Eye (tissue), 1 donor: ENCODE data around the gene TRIM23.
"Not testable (repeated sequence)": the region's sequence is repeated elsewhere in the genome, so short reads cannot be mapped to it uniquely, and the experiment has no call there.

ENCODE experiments used
- DNase-seq: peaks from one replicate; pipeline ENCODE4 v3.0.0-alpha.2; 2015

TRIM23 gene

GRCh38 chr5:65624025-65624570 lies at the start of gene TRIM23:
TSS of gene TRIM23 (minus strand) at chr5:65624333. CDS start at chr5:65624274, 59 bp downstream.
- DNase-seq, result no peak

- no peak for DNase-seq
Measured at GRCh38 chr5:65672796-65673195, 48.7 kb upstream of the TRIM23 start.

GRCh38 chr5:65668696-65669095 lies 44.6 kb upstream of the TRIM23 start:
- DNase-seq, result no peak

GRCh38 chr5:65663804-65664521 lies 39.8 kb upstream of the TRIM23 start:
- DNase-seq, result peak; percentile 19

GRCh38 chr5:65654713-65655112 lies 30.6 kb upstream of the TRIM23 start:
- DNase-seq, result no peak

DNA sequence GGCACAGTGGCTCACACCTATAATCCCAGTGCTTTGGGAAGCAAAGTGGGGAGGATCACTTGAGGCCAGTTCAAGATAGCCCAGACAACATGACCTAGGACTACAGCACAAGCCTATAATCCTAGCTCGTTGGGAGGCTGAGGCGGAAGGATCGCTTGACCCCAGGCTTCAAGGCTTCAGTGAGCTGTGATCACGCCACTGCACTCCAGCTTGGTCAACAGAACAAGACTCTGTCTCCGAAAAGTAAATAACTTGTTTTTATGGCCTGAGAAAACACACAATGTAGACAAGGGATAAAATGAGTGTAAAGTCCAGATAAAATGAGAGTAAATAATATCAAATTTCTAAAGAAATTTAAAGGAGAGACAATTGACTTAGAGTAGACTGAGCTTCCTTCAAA lies 27.0 kb upstream of the TRIM23 start:
- no peak for DNase-seq

GRCh38 chr5:65647941-65648340 lies 23.8 kb upstream of the TRIM23 start:
- no peak for DNase-seq

- no peak for DNase-seq
Measured at GRCh38 chr5:65646938-65647337, 22.8 kb upstream of the TRIM23 start.

DNA sequence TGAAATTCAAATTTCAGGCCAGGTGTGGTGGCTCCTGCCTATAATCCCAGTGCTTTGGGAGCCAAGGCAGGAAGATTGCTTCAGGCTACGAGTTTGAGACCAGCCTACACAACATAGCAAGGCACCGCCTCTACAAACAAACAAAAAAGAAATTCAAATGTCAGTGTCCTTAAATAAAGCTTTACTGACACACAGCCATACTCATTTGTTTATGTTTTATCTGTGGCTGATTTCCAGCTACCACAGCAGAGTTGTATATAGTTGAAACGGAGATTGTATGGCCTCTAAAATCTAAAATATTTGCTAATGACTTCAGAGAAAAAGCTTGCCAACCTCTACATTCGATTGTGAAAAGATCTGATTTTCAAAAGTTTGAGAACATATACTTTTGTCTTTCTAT lies 16.1 kb upstream of the TRIM23 start:
- no peak for DNase-seq

DNA sequence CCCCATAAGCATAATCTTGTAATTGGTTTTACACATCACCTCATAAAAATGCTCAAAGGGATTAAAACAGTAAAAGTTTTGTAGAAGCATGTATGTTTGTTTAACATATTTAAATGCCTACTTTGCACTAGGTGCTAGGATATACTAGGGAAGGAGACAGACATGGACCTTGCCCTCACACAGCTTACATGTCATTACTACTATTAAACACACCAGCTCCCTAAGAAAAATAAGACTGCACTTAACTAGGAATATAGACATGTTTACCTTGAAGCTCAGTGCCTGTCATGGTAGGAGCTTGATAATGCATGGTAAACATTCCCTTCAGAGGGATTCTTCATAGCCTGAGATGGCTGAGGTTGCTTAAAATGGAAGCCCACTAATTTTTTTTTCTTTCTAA lies 6.8 kb upstream of the TRIM23 start:
- DNase-seq, result no peak

DNA sequence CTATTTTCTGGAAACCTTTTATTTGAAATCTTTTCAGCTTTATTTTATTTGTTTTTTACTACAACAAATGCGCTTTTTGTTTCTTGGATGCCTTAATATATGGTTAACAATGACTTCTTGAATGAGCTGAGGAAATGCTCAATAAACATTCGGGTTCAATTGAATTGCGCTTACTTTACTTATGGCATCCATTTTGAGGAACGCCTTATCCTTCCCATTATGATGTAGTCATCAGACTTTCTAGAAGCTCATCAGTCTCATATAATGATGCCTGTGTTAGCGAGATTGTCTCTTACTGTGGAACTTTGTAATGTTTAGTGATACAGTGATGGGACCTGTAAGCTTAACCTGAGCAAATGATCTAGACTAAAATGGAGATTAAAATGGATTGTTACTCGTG lies 1.6 kb upstream of the TRIM23 start:
- no peak for DNase-seq

- DNase-seq, result peak; percentile 98
Measured at GRCh38 chr5:65624571-65625555, 730 bp upstream of the TRIM23 start, which contains the start of the genes SHLD3 and TRAPPC13. TSS of gene SHLD3 (plus strand) at chr5:65625027. CDS start at chr5:65629588, 4,561 bp downstream. TSS of gene TRAPPC13 (plus strand) at chr5:65625027. CDS start at chr5:65625061, 34 bp downstream.

DNA sequence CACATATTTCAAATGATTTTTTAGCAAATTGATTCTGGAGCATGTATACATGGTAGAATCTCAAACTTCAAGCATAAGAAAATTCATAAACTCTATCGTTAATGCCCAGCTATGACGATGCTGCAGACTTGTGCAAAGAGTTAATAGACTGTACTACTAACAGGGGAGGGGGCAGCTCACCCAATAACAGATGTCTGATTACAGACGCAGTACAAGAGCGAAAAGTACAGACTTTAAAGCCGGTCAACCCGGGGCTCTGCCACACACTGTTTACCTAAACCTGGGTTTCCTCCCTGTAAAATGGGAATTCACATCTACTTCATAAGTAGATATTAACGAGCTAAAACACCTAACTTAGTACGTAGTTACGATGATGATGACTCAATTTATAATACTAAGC lies 651 bp downstream of the TRIM23 start:
- DNase-seq, result peak; percentile 37

DNA sequence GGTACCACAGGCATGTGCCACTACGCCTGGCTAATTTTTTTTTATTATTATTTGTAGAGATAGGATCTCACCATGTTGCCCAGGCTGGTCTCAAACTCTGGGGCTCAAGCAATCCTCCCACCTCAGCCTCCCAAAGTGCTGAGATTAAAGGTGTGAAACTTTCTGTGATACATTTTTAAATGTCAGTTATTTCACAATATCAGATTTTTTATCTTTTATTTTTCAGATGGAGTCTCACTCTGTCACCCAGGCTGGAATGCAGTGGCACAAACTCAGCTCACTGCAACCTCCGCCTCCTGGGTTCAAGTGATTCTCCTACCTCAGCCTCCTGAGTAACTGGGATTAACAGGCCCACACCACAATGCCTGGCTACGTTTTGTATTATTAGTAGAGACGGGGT lies 2.2 kb downstream of the TRIM23 start:
- DNase-seq, result not testable (repeated sequence)

DNA sequence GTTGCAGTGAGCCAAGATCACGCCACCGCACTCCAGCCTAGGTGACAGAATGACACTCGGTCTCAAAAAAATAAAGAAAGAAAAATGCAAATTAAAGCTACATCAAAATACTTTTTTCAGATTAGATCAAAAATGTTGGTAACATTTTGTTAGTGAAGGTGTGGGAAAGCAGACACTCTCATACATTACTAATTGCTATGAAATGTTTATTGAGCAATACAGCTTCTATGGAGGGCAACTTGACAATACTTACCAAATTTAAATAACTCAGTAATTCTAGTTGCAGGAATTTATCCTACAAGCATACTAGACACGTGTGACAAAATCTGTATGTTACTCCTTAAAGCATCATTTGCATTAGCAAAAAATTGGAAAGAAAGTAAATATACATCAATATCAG lies 4.1 kb downstream of the TRIM23 start:
- DNase-seq, result no peak

- no peak for DNase-seq
Measured at GRCh38 chr5:65612298-65612907, 11.7 kb downstream of the TRIM23 start.

DNA sequence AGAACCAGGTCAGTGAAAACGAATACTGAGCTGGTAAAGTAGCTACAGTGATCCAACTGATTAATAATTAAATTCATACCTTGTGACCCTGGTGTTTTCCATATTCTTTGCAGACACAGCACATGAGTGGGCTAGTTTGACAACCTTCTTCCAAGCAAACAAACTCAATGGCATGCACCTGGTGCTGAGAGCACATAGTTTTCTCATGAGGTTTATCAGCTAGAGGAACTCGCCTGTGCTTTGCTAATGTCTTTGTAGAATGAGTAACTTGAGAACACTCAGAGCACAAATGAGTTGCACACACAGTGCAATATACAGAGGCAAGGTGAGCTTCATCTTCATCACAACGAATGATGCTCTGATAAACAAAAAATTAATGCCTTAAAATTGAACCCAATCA lies 12.6 kb downstream of the TRIM23 start:
- DNase-seq, result no peak

DNA sequence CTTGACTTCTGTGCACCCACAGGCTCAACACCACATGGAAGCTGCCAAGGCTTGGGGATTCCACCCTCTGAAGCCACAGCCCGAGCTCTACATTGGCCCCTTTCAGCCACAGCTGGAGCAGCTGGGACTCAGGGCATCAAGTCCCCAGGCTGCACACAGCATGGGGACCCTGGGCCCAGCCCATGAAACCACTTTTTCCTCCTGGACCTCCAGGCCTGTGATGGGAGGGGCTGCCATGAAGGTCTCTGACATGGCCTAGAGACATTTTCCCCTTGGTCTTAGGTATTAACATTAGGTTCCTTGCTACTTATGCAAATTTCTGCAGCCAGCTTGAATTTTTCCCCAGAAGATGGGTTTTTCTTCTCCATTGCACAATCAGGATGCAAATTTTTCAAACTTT lies 22.4 kb downstream of the TRIM23 start:
- not testable (repeated sequence) for DNase-seq

DNA sequence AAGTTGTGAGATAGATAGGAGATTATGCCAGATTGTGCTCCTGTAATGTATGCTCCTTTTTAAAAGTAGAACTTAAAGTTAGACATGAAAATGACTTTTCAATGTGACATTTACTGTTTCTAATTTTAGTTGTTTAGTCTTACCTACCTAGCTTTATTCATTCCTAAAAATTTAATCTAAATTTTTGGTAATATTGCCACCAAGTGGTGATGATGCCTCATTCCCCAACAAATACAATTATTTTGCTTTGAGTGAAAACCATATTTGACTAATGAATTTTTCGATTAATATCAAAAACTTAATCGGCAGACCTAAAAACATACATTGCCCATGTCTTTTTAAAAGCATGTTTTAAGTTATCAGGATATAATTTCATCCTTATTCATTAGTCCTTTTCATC lies 35.4 kb downstream of the TRIM23 start:
- DNase-seq, result no peak

- peak; percentile 9 for DNase-seq
Measured at GRCh38 chr5:65577141-65577540, 47.0 kb downstream of the TRIM23 start.

DNA sequence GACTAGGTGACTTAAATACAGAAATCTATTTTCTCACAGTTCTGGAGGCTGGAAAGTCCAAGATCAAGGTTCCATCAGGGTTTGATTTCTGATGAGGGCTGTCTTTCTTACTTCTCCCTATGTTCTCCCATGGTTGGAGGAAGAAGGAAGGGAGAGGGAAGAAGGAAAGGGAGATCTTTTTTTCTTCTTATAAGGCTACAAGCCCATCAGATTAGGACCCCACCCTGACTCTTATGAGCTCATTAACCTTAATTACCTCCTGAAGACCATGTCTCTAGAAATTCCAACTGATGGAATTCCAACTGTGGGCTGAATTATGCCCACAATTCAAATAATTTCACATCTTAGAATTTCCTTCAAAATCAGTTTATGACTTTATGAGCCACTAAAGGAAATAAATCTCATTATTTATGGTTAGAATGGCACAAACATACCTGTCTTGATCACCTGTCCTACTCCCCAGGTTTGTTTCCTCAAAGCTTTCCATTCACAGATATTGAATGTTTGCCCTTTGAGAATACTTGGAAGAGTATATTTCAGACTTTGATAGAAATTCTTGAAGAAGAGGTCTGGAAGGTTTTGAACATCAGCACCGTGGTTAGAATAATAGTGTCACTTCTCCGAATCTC lies 53.4 kb downstream of the TRIM23 start:
- no peak for DNase-seq

DNA sequence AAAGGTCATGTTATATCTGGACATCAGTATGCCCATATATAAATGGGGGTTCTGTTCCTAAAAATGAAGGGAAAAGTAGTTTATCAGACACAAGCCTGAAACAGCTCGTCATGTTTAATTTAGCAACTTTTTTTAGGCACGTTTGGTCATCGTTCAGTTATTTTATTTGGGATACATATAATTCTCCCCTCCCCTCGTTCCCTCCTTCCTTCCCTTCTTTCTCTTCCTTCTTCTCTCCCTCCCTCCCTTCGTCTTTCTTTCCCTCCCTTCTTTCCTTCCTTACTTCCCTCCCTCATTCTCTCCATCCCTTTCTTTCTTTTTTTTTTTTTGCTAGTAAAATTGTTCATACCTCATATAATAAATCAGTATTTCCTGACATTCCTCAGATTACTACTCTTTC lies 57.6 kb downstream of the TRIM23 start:
- no peak for DNase-seq

DNA sequence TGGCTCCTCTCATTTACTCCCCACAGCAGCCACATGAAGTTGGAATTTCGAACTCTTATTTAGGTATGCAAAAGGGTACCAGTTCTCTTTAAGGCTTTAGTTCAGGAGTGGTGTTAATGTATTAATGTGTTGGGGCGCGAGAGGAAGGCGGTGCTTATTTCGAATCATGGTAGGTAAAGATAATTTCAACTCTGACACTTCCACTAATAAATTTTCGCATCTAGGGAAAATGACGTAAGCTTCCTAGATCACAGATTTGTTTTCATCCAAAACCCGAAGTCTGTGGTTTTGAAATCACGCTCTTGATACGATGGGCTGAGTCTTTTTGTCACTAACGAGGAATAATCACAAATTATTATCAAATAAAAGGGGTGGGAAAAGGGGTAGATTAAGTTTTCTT lies 60.4 kb downstream of the TRIM23 start:
- no peak for DNase-seq
